ENCODE results near the gene MYL3. TPM values are rescaled to one million over a fixed set of nuclear protein-coding genes. Genes with fewer than 3 reads are reported as not detected.

Gene MYL3
- total RNA-seq, 2 donors from 2014 or later: 208 to 223 TPM

- Histone ChIP-seq H3K27ac (no peak overlapping the region), H3K27me3 (no peaks in the 10 kb centered on the region), H3K4me3 (no peak overlapping the region), H3K9me3 (no peaks in the 10 kb centered on the region), H3K4me1 (peaks cover 0 to 28% of the 10 kb centered on the region in 2 donors), H3K36me3 (no peaks in the 10 kb centered on the region)
- peak in 1 of 2 donors; percentile 45 for TF ChIP-seq CTCF (IDR thresholded peaks at IDR 0.05)
- DNase-seq (ENCODE audit: low spot score): no peak
These were observed 3.0 kb downstream of the MYL3 start for GRCh38 chr3:46860017-46860809.

GRCh38 chr3:46859001-46859710, 4.1 kb downstream of the MYL3 start:
- no peaks in the 10 kb centered on the region for H3K27me3 ChIP-seq
- H3K9me3 ChIP-seq: no peaks in the 10 kb centered on the region
- no peaks in the 10 kb centered on the region for H3K36me3 ChIP-seq
- DNase-seq (ENCODE audit: low spot score): no peak
- no peak overlapping the region for H3K4me3 ChIP-seq
- TF ChIP-seq CTCF (IDR thresholded peaks at IDR 0.05): no peak
- H3K4me1 ChIP-seq: peaks cover 0 to 17% of the 10 kb centered on the region in 2 donors
- H3K27ac ChIP-seq: no peak overlapping the region

- H3K36me3 ChIP-seq: no peaks in the 10 kb centered on the region
- peaks cover 0 to 16% of the 10 kb centered on the region in 2 donors for H3K4me1 ChIP-seq
- no peak for DNase-seq (ENCODE audit: low spot score)
- H3K27me3 ChIP-seq: no peaks in the 10 kb centered on the region
- H3K9me3 ChIP-seq: no peaks in the 10 kb centered on the region
- TF ChIP-seq CTCF (IDR thresholded peaks at IDR 0.05): no peak
- no peak overlapping the region for H3K27ac ChIP-seq
- no peak overlapping the region for H3K4me3 ChIP-seq
These were observed 4.8 kb downstream of the MYL3 start for GRCh38 chr3:46858456-46858855.

- no peaks in the 10 kb centered on the region for H3K36me3 ChIP-seq
- H3K9me3 ChIP-seq: no peaks in the 10 kb centered on the region
- no peak overlapping the region for H3K4me3 ChIP-seq
- no peak overlapping the region for H3K27ac ChIP-seq
- no peak for TF ChIP-seq CTCF (IDR thresholded peaks at IDR 0.05)
- peaks cover 0 to 16% of the 10 kb centered on the region in 2 donors for H3K4me1 ChIP-seq
- H3K27me3 ChIP-seq: no peaks in the 10 kb centered on the region
- no peak for DNase-seq (ENCODE audit: low spot score)
These were observed 5.5 kb downstream of the MYL3 start for GRCh38 chr3:46857485-46858341.

- DNase-seq (ENCODE audit: low spot score): no peak
- H3K27me3 ChIP-seq: no peaks in the 10 kb centered on the region
- H3K4me1 ChIP-seq: peaks cover 0 to 8% of the 10 kb centered on the region in 2 donors
- no peak for TF ChIP-seq CTCF (IDR thresholded peaks at IDR 0.05)
- H3K36me3 ChIP-seq: no peaks in the 10 kb centered on the region
- H3K4me3 ChIP-seq: no peak overlapping the region
- no peaks in the 10 kb centered on the region for H3K9me3 ChIP-seq
- no peak overlapping the region for H3K27ac ChIP-seq
These were observed 6.4 kb downstream of the MYL3 start for GRCh38 chr3:46856576-46857471.

All from right atrium auricular region (tissue), 2 donors.